ENCODE data around the gene LMAN1. TPM values are rescaled to one million over a fixed set of nuclear protein-coding genes. Genes with fewer than 3 reads are reported as not detected.

The LMAN1 gene
- total and polyA plus RNA-seq, 2 donors (not counting 3 experiments of a cell fraction or from before 2014, with no cell fraction given), result 43.8 to 92.5 TPM

GRCh38 chr18:59324623-59324971 is 34.5 kb downstream of the LMAN1 start:
- CTCF ChIA-PET, result interaction anchor here (2.0 kb wide), 1 partner anchor 17 kb away, joined by 7 read pairs; no protein-coding TSS in a partner anchor
- H3K9me1 ChIP-seq (replicated peaks; ENCODE audit: control insufficient read depth, extremely low read depth, insufficient read depth, low read length), result no peaks in the 10 kb centered on the region
- TF ChIP-seq POLR2AphosphoS5 (IDR thresholded peaks at IDR 0.05; ENCODE audit: insufficient read depth, low read depth, low read length) (no peak), CTCF (IDR thresholded peaks at IDR 0.05; ENCODE audit: extremely low read depth in 1 of 2, insufficient read depth in 1 of 2, low read depth in 1 of 2, low read length in 2 of 2) (no peak), EZH2 (IDR thresholded peaks at IDR 0.05; ENCODE audit: borderline replicate concordance, low read depth, low read length, severe bottlenecking) (no peak), POLR2A (IDR thresholded peaks at IDR 0.05; ENCODE audit: low read depth, low read length) (no peak)
- intact Hi-C loops (cut with micrococcal nuclease), result no loop called here
- H3K9me3 ChIP-seq (replicated peaks; ENCODE audit: control insufficient read depth, insufficient read depth, low read length), result no peaks in the 10 kb centered on the region
- H3K27ac ChIP-seq (ENCODE audit: insufficient read depth, low read depth, low read length), result no peak overlapping the region
- no TSS peak for BruUV-seq (replicated peaks)
- H4K20me1 ChIP-seq (replicated peaks; ENCODE audit: control insufficient read depth, extremely low read depth, insufficient read depth, low read length), result no peaks in the 10 kb centered on the region
- dilution Hi-C loops (cut with MboI; ENCODE audit: extremely low pct_ligation_motif_present, low sequenced_read_pairs), result no loop called here
- peaks cover 4 to 11% of the 10 kb centered on the region in 2 experiments for H3K36me3 ChIP-seq (ENCODE audit: control insufficient read depth in 2 of 2, extremely low read depth in 1 of 2, insufficient read depth in 2 of 2, low read length in 2 of 2)
- no peaks in the 10 kb centered on the region for H3K79me2 ChIP-seq (ENCODE audit: control insufficient read depth, insufficient read depth, low read length)
- no peak overlapping the region for H3K4me3 ChIP-seq (replicated peaks in 1 of 3; ENCODE audit: insufficient read depth in 1 of 3, low read depth in 1 of 3, low read length in 3 of 3)
- DNase-seq (ENCODE audit: low read depth, low spot score) (no peak), FAIRE-seq (no peak)
- no peak overlapping the region for H3K9ac ChIP-seq (replicated peaks; ENCODE audit: extremely low read depth, insufficient read depth, low read length)
- no peaks in the 10 kb centered on the region for H3K27me3 ChIP-seq (ENCODE audit: control insufficient read depth in 2 of 2, insufficient read depth in 2 of 2, low read length in 2 of 2)
- POLR2A ChIA-PET, result no interaction called here
- H2AFZ ChIP-seq (ENCODE audit: low read depth, low read length), result no peak overlapping the region
- no peaks in the 10 kb centered on the region for H3K4me1 ChIP-seq (ENCODE audit: control insufficient read depth, extremely low read depth, insufficient read depth, low read length)
- no peak overlapping the region for H3K4me2 ChIP-seq (ENCODE audit: insufficient read depth, low read length)

GRCh38 chr18:59323931-59324622 is 35.0 kb downstream of the LMAN1 start:
- Histone ChIP-seq H3K4me2 (ENCODE audit: insufficient read depth, low read length) (no peak overlapping the region), H3K9me1 (replicated peaks; ENCODE audit: control insufficient read depth, extremely low read depth, insufficient read depth, low read length) (no peaks in the 10 kb centered on the region), H3K9me3 (replicated peaks; ENCODE audit: control insufficient read depth, insufficient read depth, low read length) (no peaks in the 10 kb centered on the region), H3K9ac (replicated peaks; ENCODE audit: extremely low read depth, insufficient read depth, low read length) (no peak overlapping the region), H3K27me3 (ENCODE audit: control insufficient read depth in 2 of 2, insufficient read depth in 2 of 2, low read length in 2 of 2) (peaks cover 0 to 1% of the 10 kb centered on the region in 2 experiments), H3K79me2 (ENCODE audit: control insufficient read depth, insufficient read depth, low read length) (no peaks in the 10 kb centered on the region), H4K20me1 (replicated peaks; ENCODE audit: control insufficient read depth, extremely low read depth, insufficient read depth, low read length) (no peaks in the 10 kb centered on the region), H3K36me3 (ENCODE audit: control insufficient read depth in 2 of 2, extremely low read depth in 1 of 2, insufficient read depth in 2 of 2, low read length in 2 of 2) (peaks cover 4 to 9% of the 10 kb centered on the region in 2 experiments), H2AFZ (ENCODE audit: low read depth, low read length) (no peak overlapping the region), H3K4me1 (ENCODE audit: control insufficient read depth, extremely low read depth, insufficient read depth, low read length) (no peaks in the 10 kb centered on the region), H3K27ac (ENCODE audit: insufficient read depth, low read depth, low read length) (no peak overlapping the region), H3K4me3 (replicated peaks in 1 of 3; ENCODE audit: insufficient read depth in 1 of 3, low read depth in 1 of 3, low read length in 3 of 3) (no peak overlapping the region)
- no peak for DNase-seq (ENCODE audit: low read depth, low spot score)
- dilution Hi-C loops (cut with MboI; ENCODE audit: extremely low pct_ligation_motif_present, low sequenced_read_pairs) (no loop called here), intact Hi-C loops (cut with micrococcal nuclease) (no loop called here)
- CTCF ChIA-PET, result interaction anchor here (2.0 kb wide), 1 partner anchor 16 kb away, joined by 7 read pairs; no protein-coding TSS in a partner anchor
- no TSS peak for BruUV-seq (replicated peaks)
- POLR2A ChIA-PET, result no interaction called here
- no peak for FAIRE-seq
- TF ChIP-seq EZH2 (IDR thresholded peaks at IDR 0.05; ENCODE audit: borderline replicate concordance, low read depth, low read length, severe bottlenecking) (no peak), FOS (IDR thresholded peaks at IDR 0.05; ENCODE audit: borderline replicate concordance, insufficient read depth, low read length) (no peak), GATA2 (IDR thresholded peaks at IDR 0.05; ENCODE audit: insufficient read depth, insufficient read length, low read depth, low read length) (no peak), POLR2A (IDR thresholded peaks at IDR 0.05; ENCODE audit: low read depth, low read length) (no peak)

Data from endothelial cell of umbilical vein (primary cell).